GM12892 (cell line): Measurements from ENCODE around the gene RDH12.

ENCODE experiments used
- POLR2A ChIP-seq: IDR thresholded peaks from 2 replicates; pipeline ENCODE4 v1.6.1; 2011; ENCODE audit warnings: low read depth, low read length, control low read depth
- POLR2AphosphoS5 ChIP-seq: IDR thresholded peaks from 2 replicates; pipeline ENCODE4 v1.6.1; 2011; ENCODE audit warnings: low read depth, low read length, control low read depth
- TAF1 ChIP-seq: IDR thresholded peaks from 2 replicates; pipeline ENCODE4 v1.6.1; 2011; ENCODE audit warnings: low read depth, mild to moderate bottlenecking, control low read depth, low read length, borderline replicate concordance

GRCh38 chr14:67704484-67705089, 2.9 kb downstream of the RDH12 start:
- TF ChIP-seq POLR2A (no peak), TAF1 (no peak), POLR2AphosphoS5 (no peak)
